Keratinocyte (primary cell): ENCODE data around the gene SLU7. TPM values are rescaled to one million over a fixed set of nuclear protein-coding genes. Genes with fewer than 3 reads are reported as not detected.

Source experiments
- DNase-seq: peaks from one replicate; pipeline ENCODE4 v3.0.0-alpha.2; 2011; ENCODE audit warnings: low read depth, missing footprints, low spot score
- FAIRE-seq: peaks from 2 replicates; lab custom pipeline; 2011; peaks lifted over from hg19 to GRCh38; lab: Jason Lieb, UNC
- H2AFZ ChIP-seq: 2 replicates; pipeline ENCODE4 v1.6.0; 2012; ENCODE audit warnings: low read length, control low read depth, inconsistent platforms; ENCODE audit not compliant: control insufficient read depth
- H3K27ac ChIP-seq: 2 replicates; pipeline ENCODE4 v1.5.1; 2011; ENCODE audit warnings: low read length; ENCODE audit not compliant: control insufficient read depth, insufficient read depth
- H3K27me3 ChIP-seq: 3 replicates; pipeline ENCODE4 v1.6.0; 2011; ENCODE audit warnings: low read length; ENCODE audit not compliant: control insufficient read depth, insufficient read depth; ENCODE audit errors: extremely low read depth
- H3K36me3 ChIP-seq, 2 experiments: 2 replicates in 1 of 2; 3 replicates in 1 of 2; pipeline ENCODE4 v1.5.1; 2011; ENCODE audit warnings: low read length in 2 of 2, mild to moderate bottlenecking in 1 of 2; ENCODE audit not compliant: control insufficient read depth in 2 of 2, insufficient read depth in 2 of 2; ENCODE audit errors: extremely low read depth in 1 of 2
- H3K4me1 ChIP-seq: 3 replicates; pipeline ENCODE4 v1.5.1; 2011; ENCODE audit warnings: low read length; ENCODE audit not compliant: control insufficient read depth, insufficient read depth; ENCODE audit errors: extremely low read depth
- H3K4me2 ChIP-seq: 3 replicates; pipeline ENCODE4 v1.6.0; 2011; ENCODE audit warnings: low read depth, low read length; ENCODE audit not compliant: control insufficient read depth, insufficient read depth; ENCODE audit errors: extremely low read depth
- H3K4me3 ChIP-seq, 3 experiments: fragments of 200-600 bp in 1 of 3; sonication (generic) in 1 of 3; 2 replicates in 2 of 3; 3 replicates in 1 of 3; pipeline ENCODE4 v1.5.1; 2011 to 2016; ENCODE audit warnings: low read length in 3 of 3, mild to moderate bottlenecking in 3 of 3, control low read depth in 2 of 3, inconsistent platforms in 1 of 3, low read depth in 1 of 3, mixed read lengths in 1 of 3, mixed run types in 1 of 3, moderate library complexity in 1 of 3; ENCODE audit not compliant: control insufficient read depth in 2 of 3, insufficient read depth in 2 of 3; ENCODE audit errors: extremely low read depth in 1 of 3
- H3K79me2 ChIP-seq: 2 replicates; pipeline ENCODE4 v1.6.0; 2012; ENCODE audit warnings: low read length; ENCODE audit not compliant: control insufficient read depth, insufficient read depth
- H3K9ac ChIP-seq: 3 replicates; pipeline ENCODE4 v1.6.0; 2011; ENCODE audit warnings: low read length; ENCODE audit not compliant: control insufficient read depth, insufficient read depth; ENCODE audit errors: extremely low read depth
- H3K9me1 ChIP-seq: 3 replicates; pipeline ENCODE4 v1.6.0; 2011; ENCODE audit warnings: low read length; ENCODE audit not compliant: control insufficient read depth, insufficient read depth; ENCODE audit errors: extremely low read depth
- H3K9me3 ChIP-seq: 2 replicates; pipeline ENCODE4 v1.5.1; 2012; ENCODE audit warnings: low read depth, low read length; ENCODE audit not compliant: control insufficient read depth
- H4K20me1 ChIP-seq: 3 replicates; pipeline ENCODE4 v1.6.0; 2011; ENCODE audit warnings: low read length; ENCODE audit not compliant: control insufficient read depth, insufficient read depth; ENCODE audit errors: extremely low read depth
- EZH2 ChIP-seq: IDR thresholded peaks from one replicate; pipeline ENCODE4 v1.6.1; 2012; ENCODE audit warnings: inconsistent platforms, mild to moderate bottlenecking, low read length, moderate library complexity
- dilution Hi-C: fragments of 300-500 bp; cut with MboI; formaldehyde crosslinking; loops from one replicate; pipeline ENCODE4 v1.7.0; 2020; ENCODE audit warnings: low sequenced_read_pairs; ENCODE audit not compliant: extremely low pct_ligation_motif_present
- polyA plus RNA-seq, 5 experiments: library from polyadenylated mRNA; depleted of rRNA in 3 of 5; stranded (reverse) in 3 of 5; stranded (forward) in 1 of 5; unstranded in 1 of 5; fragments of >200 nt; gene quantifications; 1 replicate in 1 of 5; 2 replicates in 3 of 5; 3 replicates in 1 of 5; pipeline versions ENCODE4 v1.2.1 to v1.2.3, GENCODE V29; 2011 to 2012; ENCODE audit warnings: missing spikeins in 2 of 5, low read depth in 1 of 5, low replicate concordance in 1 of 5
- TF ChIP-seq, protein P1 (sequence below), 3 experiments: IDR thresholded peaks in 1 of 3; conservative IDR thresholded peaks in 1 of 3; optimal IDR thresholded peaks in 1 of 3; 2 replicates in 2 of 3; 3 replicates in 1 of 3; pipeline versions ENCODE3 to v1.5.1; 2011; ENCODE audit warnings: low read length in 3 of 3, mild to moderate bottlenecking in 3 of 3, moderate library complexity in 2 of 3, control low read depth in 1 of 3, inconsistent platforms in 1 of 3; ENCODE audit not compliant: insufficient read depth in 2 of 3; ENCODE audit errors: extremely low read depth in 1 of 3

Gene SLU7
- polyA plus RNA-seq, 1 donor (not counting 4 experiments of a cell fraction or from before 2014, with no cell fraction given), result 29.7 TPM

DNA sequence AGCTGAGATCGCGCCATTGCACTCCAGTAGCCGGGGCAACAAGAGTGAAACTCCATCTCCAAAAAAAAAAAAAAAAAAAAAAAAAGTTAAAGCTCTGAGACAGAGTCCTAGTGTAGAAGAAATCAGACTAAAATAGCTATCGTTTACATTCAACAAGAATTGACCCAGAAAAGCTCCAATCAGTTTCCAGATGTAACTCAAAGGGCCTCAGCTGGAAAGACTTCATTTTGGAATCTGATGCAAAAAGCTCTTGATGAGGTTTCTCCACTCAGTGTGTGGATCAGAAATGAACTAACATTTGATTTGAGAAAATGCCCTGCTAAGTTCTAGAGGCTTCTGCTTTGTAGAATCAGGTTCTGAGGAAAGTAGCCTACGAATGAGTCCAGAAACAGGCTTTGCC, 41.2 kb downstream of the SLU7 start:
- Histone ChIP-seq H3K4me1 (no peaks in the 10 kb centered on the region), H3K27ac (no peak overlapping the region), H3K4me2 (no peak overlapping the region), H3K4me3 (no peak overlapping the region), H3K79me2 (no peaks in the 10 kb centered on the region), H3K27me3 (peaks cover 11% of the 10 kb centered on the region), H4K20me1 (no peaks in the 10 kb centered on the region), H3K9me3 (no peaks in the 10 kb centered on the region), H3K9me1 (no peaks in the 10 kb centered on the region), H3K9ac (no peak overlapping the region), H2AFZ (no peak overlapping the region), H3K36me3 (no peaks in the 10 kb centered on the region)
- DNase-seq, result no peak
- no peak for TF ChIP-seq EZH2
- TF ChIP-seq, protein P1, sequence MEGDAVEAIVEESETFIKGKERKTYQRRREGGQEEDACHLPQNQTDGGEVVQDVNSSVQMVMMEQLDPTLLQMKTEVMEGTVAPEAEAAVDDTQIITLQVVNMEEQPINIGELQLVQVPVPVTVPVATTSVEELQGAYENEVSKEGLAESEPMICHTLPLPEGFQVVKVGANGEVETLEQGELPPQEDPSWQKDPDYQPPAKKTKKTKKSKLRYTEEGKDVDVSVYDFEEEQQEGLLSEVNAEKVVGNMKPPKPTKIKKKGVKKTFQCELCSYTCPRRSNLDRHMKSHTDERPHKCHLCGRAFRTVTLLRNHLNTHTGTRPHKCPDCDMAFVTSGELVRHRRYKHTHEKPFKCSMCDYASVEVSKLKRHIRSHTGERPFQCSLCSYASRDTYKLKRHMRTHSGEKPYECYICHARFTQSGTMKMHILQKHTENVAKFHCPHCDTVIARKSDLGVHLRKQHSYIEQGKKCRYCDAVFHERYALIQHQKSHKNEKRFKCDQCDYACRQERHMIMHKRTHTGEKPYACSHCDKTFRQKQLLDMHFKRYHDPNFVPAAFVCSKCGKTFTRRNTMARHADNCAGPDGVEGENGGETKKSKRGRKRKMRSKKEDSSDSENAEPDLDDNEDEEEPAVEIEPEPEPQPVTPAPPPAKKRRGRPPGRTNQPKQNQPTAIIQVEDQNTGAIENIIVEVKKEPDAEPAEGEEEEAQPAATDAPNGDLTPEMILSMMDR (optimal IDR thresholded peaks at IDR 0.05 in 1 of 3, IDR thresholded peaks at IDR 0.05 in 1 of 3, conservative IDR thresholded peaks at IDR 0.05 in 1 of 3; ENCODE audit: extremely low read depth in 1 of 3, insufficient read depth in 2 of 3, low read length in 3 of 3), result no peak
- no peak for FAIRE-seq
- dilution Hi-C loops, result no loop called here

DNA sequence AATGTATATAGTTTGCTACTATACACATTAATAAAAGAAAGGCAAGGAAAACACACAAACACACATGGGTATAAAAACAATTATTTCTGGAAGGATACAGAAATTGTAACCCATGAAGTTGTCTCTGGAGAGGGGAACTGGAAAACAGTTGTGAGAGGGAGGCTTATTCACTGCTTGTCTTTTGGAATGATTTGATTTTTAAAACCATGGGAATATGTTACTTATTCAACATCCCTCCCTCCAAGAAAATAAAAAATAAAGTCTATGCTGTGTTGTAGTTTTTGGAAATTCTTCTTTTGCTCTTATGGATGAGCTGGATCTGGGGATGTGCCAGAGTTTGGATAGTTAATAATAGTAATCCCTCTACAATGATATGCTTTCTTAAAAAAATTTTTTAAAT, 42.5 kb downstream of the SLU7 start:
- no peak overlapping the region for H3K9ac ChIP-seq
- H2AFZ ChIP-seq, result no peak overlapping the region
- H3K79me2 ChIP-seq, result no peaks in the 10 kb centered on the region
- FAIRE-seq, result no peak
- peaks cover 11% of the 10 kb centered on the region for H3K27me3 ChIP-seq
- TF ChIP-seq EZH2, result no peak
- TF ChIP-seq, protein P1 (optimal IDR thresholded peaks at IDR 0.05 in 1 of 3, IDR thresholded peaks at IDR 0.05 in 1 of 3, conservative IDR thresholded peaks at IDR 0.05 in 1 of 3; ENCODE audit: extremely low read depth in 1 of 3, insufficient read depth in 2 of 3, low read length in 3 of 3), result no peak
- H3K4me1 ChIP-seq, result no peaks in the 10 kb centered on the region
- H3K9me1 ChIP-seq, result no peaks in the 10 kb centered on the region
- no peaks in the 10 kb centered on the region for H3K36me3 ChIP-seq
- no peak overlapping the region for H3K4me3 ChIP-seq
- no peak for DNase-seq
- dilution Hi-C loops, result no loop called here
- no peaks in the 10 kb centered on the region for H3K9me3 ChIP-seq
- no peak overlapping the region for H3K27ac ChIP-seq
- H4K20me1 ChIP-seq, result no peaks in the 10 kb centered on the region
- H3K4me2 ChIP-seq, result no peak overlapping the region
